ENCODE data around the gene TRPC6.
"Not testable (repeated sequence)": the region's sequence is repeated elsewhere in the genome, so short reads cannot be mapped to it uniquely, and the experiment has no call there.

The TRPC6 gene

GRCh38 chr11:101516546-101516945, 67.3 kb downstream of the TRPC6 start:
- DNase-seq = no peak

- no peak for DNase-seq
Observed at GRCh38 chr11:101511065-101511464, 72.7 kb downstream of the TRPC6 start.

- no peak for DNase-seq
Observed at GRCh38 chr11:101510591-101510990, 73.2 kb downstream of the TRPC6 start.

- no peak for DNase-seq
Observed at GRCh38 chr11:101509922-101510321, 73.9 kb downstream of the TRPC6 start.

GRCh38 chr11:101508370-101508769, 75.4 kb downstream of the TRPC6 start:
- DNase-seq = no peak

GRCh38 chr11:101498891-101499290, 84.9 kb downstream of the TRPC6 start:
- DNase-seq = no peak

- DNase-seq = no peak
Observed at GRCh38 chr11:101497291-101497690, 86.5 kb downstream of the TRPC6 start.

- no peak for DNase-seq
Observed at GRCh38 chr11:101487775-101488174, 96.0 kb downstream of the TRPC6 start.

GRCh38 chr11:101482556-101483124, 101.2 kb downstream of the TRPC6 start:
- DNase-seq = no peak

- no peak for DNase-seq
Observed at GRCh38 chr11:101478587-101479369, 105.0 kb downstream of the TRPC6 start.

GRCh38 chr11:101477926-101478325, 105.9 kb downstream of the TRPC6 start:
- no peak for DNase-seq

- no peak for DNase-seq
Observed at GRCh38 chr11:101476191-101476590, 107.6 kb downstream of the TRPC6 start.

- no peak for DNase-seq
Observed at GRCh38 chr11:101475699-101476098, 108.1 kb downstream of the TRPC6 start.

- DNase-seq = no peak
Observed at GRCh38 chr11:101474666-101475065, 109.1 kb downstream of the TRPC6 start.

GRCh38 chr11:101470881-101471520, 112.8 kb downstream of the TRPC6 start:
- DNase-seq = no peak

GRCh38 chr11:101470419-101470818, 113.4 kb downstream of the TRPC6 start:
- DNase-seq = no peak

- no peak for DNase-seq
Observed at GRCh38 chr11:101466352-101466751, 117.5 kb downstream of the TRPC6 start.

- DNase-seq = not testable (repeated sequence)
Observed at GRCh38 chr11:101464388-101464787, 119.4 kb downstream of the TRPC6 start.

GRCh38 chr11:101459020-101459419, 124.8 kb downstream of the TRPC6 start:
- DNase-seq = no peak

GRCh38 chr11:101458161-101458560, 125.6 kb downstream of the TRPC6 start:
- DNase-seq = no peak

- DNase-seq = no peak
Observed at GRCh38 chr11:101456812-101457211, 127.0 kb downstream of the TRPC6 start.

GRCh38 chr11:101453682-101454081, 130.1 kb downstream of the TRPC6 start:
- DNase-seq = no peak

GRCh38 chr11:101448881-101449442, 134.8 kb downstream of the TRPC6 start:
- no peak for DNase-seq

- no peak for DNase-seq
Observed at GRCh38 chr11:101446726-101447125, 137.1 kb downstream of the TRPC6 start.
